GM12878 (cell line): Measurements from ENCODE around the gene TSC2.

ENCODE experiments used
- CBX5 ChIP-seq: sonication (generic); IDR thresholded peaks from 2 replicates; pipeline ENCODE4 v1.6.1; 2016; ENCODE audit warnings: low read depth, moderate library complexity, mild to moderate bottlenecking, inconsistent platforms
- CHD2 ChIP-seq: IDR thresholded peaks from 2 replicates; pipeline ENCODE4 v1.6.1; 2011; ENCODE audit warnings: low read depth, low read length, improper control_type of control experiment, borderline replicate concordance
- CTCF ChIP-seq, 3 experiments: IDR thresholded peaks in 2 of 3; conservative IDR thresholded peaks in 1 of 3; 2 replicates each; pipeline ENCODE4 v1.5.1; 2011; ENCODE audit warnings: low read depth in 3 of 3, low read length in 3 of 3, mild to moderate bottlenecking in 3 of 3, control low read depth in 2 of 3, moderate library complexity in 2 of 3, inconsistent platforms in 1 of 3, mixed read lengths in 1 of 3; ENCODE audit not compliant: control insufficient read depth in 2 of 3, insufficient read depth in 1 of 3; ENCODE audit errors: extremely low read depth in 1 of 3
- ESRRA ChIP-seq: IDR thresholded peaks from 2 replicates; pipeline ENCODE4 v1.6.1; 2012; ENCODE audit warnings: mild to moderate bottlenecking, low read length, improper control_type of control experiment
- EZH2 ChIP-seq: IDR thresholded peaks from 2 replicates; pipeline ENCODE4 v1.6.1; 2012; ENCODE audit warnings: low read depth, mild to moderate bottlenecking, control low read depth, inconsistent platforms, low read length, borderline replicate concordance; ENCODE audit not compliant: control insufficient read depth
- MAX ChIP-seq: IDR thresholded peaks from 2 replicates; pipeline ENCODE4 v1.6.1; 2012; ENCODE audit warnings: low read depth, low read length, improper control_type of control experiment
- POLR2A ChIP-seq: IDR thresholded peaks from 2 replicates; pipeline ENCODE4 v1.6.1; 2011; ENCODE audit warnings: low read depth, mild to moderate bottlenecking, low read length
- POLR2AphosphoS5 ChIP-seq: IDR thresholded peaks from 2 replicates; pipeline ENCODE4 v1.6.1; 2011; ENCODE audit warnings: mild to moderate bottlenecking, low read length, inconsistent platforms
- PRDM15 ChIP-seq: fragments of 450-650 bp; formaldehyde crosslinking; IDR thresholded peaks from 2 replicates; pipeline ENCODE4 v1.4.0; 2020; ENCODE audit warnings: mild to moderate bottlenecking, moderate library complexity
- SIN3A ChIP-seq: IDR thresholded peaks from 2 replicates; pipeline ENCODE4 v1.6.1; 2012; ENCODE audit warnings: low read depth, low read length, improper control_type of control experiment
- SMC3 ChIP-seq: IDR thresholded peaks from 2 replicates; pipeline ENCODE4 v1.6.1; 2011; ENCODE audit warnings: low read length, improper control_type of control experiment, borderline replicate concordance
- ZZZ3 ChIP-seq: IDR thresholded peaks from 2 replicates; pipeline ENCODE4 v1.6.1; 2011; ENCODE audit warnings: low read depth; ENCODE audit not compliant: control insufficient read depth, insufficient read length

GRCh38 chr16:2062801-2063200, 15.0 kb downstream of the TSC2 start:
- TF ChIP-seq SMC3 (no peak), PRDM15 (no peak), POLR2A (no peak), CBX5 (no peak), EZH2 (no peak), ESRRA (no peak), CHD2 (no peak), POLR2AphosphoS5 (no peak), ZZZ3 (no peak), SIN3A (no peak), CTCF (IDR thresholded peaks at IDR 0.05 in 2 of 3, conservative IDR thresholded peaks at IDR 0.05 in 1 of 3; ENCODE audit: control insufficient read depth in 2 of 3, extremely low read depth in 1 of 3, insufficient read depth in 1 of 3, low read depth in 3 of 3, low read length in 3 of 3) (no peak), MAX (no peak)
